Measurements from ENCODE around the gene SOX5.
"Not testable (repeated sequence)": the region's sequence is repeated elsewhere in the genome, so short reads cannot be mapped to it uniquely, and the experiment has no call there.

SOX5 gene

GRCh38 chr12:23831739-23832138, 117.7 kb downstream of the SOX5 start:
- no peak for DNase-seq (ENCODE audit: low read depth)

GRCh38 chr12:23830210-23830609, 119.3 kb downstream of the SOX5 start:
- DNase-seq (ENCODE audit: low read depth) = no peak

GRCh38 chr12:23827353-23827752, 122.1 kb downstream of the SOX5 start:
- no peak for DNase-seq (ENCODE audit: low read depth)

GRCh38 chr12:23825124-23825523, 124.3 kb downstream of the SOX5 start:
- DNase-seq (ENCODE audit: low read depth) = not testable (repeated sequence)

- no peak for DNase-seq (ENCODE audit: low read depth)
Observed at GRCh38 chr12:23824358-23824757, 125.1 kb downstream of the SOX5 start.

DNA sequence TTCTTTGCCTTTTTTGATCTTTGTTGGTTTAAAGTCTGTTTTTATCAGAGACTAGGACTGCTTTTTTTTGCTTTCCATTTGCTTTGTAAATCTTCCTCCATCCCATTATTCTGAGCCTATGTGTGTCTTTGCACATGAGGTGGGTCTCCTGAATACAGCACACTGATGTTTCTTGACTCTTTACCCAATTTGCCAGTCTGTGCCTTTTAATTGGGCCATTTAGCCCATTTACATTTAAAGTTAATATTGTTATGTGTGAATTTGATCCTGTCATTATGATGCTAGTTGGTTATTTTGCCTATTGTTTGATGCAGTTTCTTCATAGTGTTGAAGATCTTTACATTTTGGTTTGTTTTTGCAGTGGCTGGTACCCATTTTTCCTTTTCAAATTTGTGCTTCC, 126.6 kb downstream of the SOX5 start:
- not testable (repeated sequence) for DNase-seq (ENCODE audit: low read depth)

GRCh38 chr12:23817345-23817744, 132.1 kb downstream of the SOX5 start:
- DNase-seq (ENCODE audit: low read depth) = no peak

- DNase-seq (ENCODE audit: low read depth) = no peak
Observed at GRCh38 chr12:23816394-23816851, 133.0 kb downstream of the SOX5 start.

DNA sequence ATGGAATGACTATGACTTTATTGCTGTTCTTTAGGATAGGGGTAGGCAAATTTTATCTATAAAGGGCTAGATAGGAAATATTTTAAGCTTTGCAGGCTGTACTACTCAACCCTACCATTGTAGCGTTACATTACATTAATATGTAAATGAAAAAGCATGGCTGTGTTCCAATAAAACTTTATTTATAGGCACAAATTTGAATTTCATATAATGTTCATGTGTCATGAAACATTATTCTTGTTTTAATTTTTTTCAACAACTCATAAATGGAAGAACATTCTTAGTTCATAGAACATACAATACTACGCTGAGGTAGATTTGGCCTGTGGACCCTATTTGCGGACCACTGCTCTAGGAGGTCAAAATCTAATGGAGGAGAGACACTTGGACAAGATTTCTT, 133.7 kb downstream of the SOX5 start:
- no peak for DNase-seq (ENCODE audit: low read depth)

GRCh38 chr12:23813206-23813605, 136.3 kb downstream of the SOX5 start:
- no peak for DNase-seq (ENCODE audit: low read depth)

- DNase-seq (ENCODE audit: low read depth) = no peak
Observed at GRCh38 chr12:23810329-23810902, 139.1 kb downstream of the SOX5 start.

GRCh38 chr12:23803540-23803939, 145.9 kb downstream of the SOX5 start:
- no peak for DNase-seq (ENCODE audit: low read depth)

GRCh38 chr12:23795494-23795893, 154.0 kb downstream of the SOX5 start:
- no peak for DNase-seq (ENCODE audit: low read depth)

DNA sequence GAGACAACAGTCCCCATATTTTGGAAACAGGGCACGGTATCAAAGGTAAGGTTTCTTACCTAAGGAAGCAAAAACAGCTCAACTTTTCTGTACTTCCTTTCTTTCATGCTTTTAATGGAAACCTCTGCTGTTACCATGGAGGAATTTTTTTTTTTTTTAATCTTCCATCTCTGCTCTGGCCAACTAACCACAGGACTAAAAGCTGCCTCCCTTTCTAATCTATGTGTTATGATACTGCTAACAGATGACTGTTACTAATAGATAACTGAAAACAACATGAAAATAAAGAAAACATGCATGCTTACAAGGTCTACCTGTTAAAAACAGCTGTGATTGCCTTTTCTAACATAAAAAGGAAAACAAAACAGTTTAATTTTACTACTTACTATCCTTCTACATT, 168.4 kb downstream of the SOX5 start:
- no peak for DNase-seq (ENCODE audit: low read depth)

GRCh38 chr12:23775208-23775607, 174.3 kb downstream of the SOX5 start:
- no peak for DNase-seq (ENCODE audit: low read depth)

DNA sequence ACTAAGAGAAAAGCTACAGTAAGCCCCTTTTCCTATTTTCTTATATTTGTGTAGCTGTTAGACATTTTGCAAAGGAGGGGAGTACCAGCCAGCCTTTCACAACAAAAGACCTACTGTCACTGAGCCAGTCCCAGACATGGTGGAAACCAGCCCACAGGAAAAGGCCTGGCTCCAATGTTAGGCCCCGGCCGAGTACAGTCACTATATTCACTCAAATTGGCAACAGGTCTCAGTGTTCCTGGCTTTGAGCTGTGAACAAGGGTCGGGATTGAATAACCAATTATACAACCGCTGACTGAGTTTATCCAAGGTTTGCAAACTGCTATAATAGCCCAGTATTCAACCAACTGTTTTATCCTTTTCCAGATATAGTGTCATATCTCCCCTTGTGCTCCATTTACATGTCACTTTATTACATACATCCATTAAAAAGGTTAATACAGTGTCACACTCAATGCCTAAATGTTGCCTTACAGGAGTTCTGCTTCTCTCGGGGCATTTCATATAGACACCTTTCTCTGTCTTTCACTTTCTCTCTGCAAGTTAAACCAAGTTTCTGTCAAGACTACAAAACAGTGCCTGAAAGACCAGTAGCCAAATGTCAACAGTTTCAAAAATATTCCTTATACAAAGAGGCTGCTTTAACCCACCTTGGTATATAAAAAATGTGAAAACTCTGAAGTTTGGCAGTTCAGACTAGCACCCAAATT, 178.1 kb downstream of the SOX5 start:
- no peak for DNase-seq (ENCODE audit: low read depth)

- no peak for DNase-seq (ENCODE audit: low read depth)
Observed at GRCh38 chr12:23770202-23770938, 179.1 kb downstream of the SOX5 start.

DNA sequence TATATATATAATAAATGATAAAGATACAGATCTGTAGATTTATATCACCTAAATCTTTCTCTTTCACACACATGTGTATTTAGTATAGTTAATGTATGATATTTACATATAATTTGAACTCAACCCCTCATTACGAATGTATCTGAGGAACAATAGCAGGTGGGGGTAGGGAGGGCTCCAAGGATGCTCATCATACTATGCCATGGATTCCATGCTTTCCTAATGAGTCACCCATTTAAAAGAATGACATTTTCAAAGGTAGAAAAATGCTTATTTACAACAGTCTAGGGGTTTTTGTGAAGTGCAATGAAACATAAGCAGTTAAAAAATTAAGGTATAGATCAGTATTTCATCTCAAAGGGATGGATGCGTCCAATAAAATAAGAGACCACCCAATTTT, 181.6 kb downstream of the SOX5 start:
- no peak for DNase-seq (ENCODE audit: low read depth)

DNA sequence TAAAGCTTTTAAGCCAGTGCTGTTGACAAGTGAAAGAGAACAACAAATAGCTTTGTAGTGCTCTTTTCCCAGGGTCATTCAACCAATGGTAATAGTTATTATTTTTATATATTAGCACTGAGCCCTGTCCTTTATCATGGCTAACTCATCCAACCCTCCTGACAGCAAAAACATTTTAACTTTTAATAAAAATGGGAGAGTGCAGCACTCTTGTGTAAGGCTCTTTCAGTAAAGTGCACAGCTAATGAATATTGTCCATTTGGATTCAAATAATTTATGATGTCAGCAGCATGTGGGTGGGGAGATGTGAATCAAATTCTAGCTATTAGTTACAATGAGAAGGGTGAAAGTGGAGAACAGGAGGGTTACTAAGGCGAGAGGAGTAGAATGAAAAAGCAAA, 185.7 kb downstream of the SOX5 start:
- DNase-seq (ENCODE audit: low read depth) = no peak

DNA sequence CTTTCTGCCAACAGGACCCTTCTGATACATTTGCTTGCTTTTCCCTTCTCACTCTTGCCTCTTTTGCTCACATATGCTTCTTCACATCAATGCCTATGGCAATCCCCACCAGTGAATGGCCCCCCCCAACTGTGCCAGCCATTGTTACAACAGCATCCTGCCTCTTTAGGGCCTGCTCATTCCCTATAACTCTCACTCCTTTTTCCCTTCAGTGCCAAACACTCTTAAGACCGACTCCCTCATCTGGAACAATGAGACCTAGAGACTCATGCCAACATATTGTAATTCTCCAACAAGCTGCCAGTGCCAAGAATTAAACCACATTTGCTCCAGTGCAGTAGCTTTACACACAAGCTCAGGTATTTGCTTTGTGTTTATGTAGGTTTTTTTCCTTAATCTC, 189.0 kb downstream of the SOX5 start:
- no peak for DNase-seq (ENCODE audit: low read depth)

DNA sequence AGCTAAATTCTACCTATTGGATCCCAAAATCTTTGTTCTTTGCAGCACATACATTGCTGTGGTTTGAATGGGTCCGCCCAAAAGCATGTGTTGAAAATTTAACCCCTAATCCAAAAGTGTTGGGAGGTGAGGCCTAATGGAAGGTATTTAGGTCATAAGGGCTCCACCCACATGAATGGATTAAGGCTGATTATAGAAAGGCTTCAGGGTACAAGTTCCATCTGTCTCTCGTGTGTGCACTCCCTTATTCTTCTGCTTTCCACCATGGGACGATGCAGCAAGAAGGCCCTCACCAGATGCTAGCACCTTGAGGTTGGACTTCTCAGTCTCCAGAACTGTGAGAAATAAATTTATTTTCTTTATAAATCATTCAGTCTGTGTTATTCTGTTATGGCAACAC, 190.9 kb downstream of the SOX5 start:
- DNase-seq (ENCODE audit: low read depth) = no peak

DNA sequence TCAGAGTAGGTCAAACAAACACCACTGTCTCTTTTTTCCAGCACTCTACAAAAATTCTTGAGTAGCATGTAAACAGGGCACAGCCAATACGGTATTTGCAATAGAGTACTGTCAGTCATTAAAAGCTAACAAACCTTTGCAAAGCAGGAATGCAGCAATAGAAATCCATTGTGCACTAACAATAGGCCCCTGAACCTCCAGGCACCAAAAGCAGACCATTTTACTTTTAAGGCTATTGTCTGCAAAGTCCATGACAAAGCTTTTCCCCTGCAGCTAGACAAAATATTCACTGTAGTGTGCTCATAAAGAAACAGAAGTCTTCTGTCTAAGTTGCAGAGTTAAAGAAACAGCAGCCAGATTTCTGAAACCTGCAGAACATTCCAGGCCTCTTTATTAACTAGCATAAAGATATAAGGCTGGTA, 191.9 kb downstream of the SOX5 start:
- DNase-seq (ENCODE audit: low read depth) = no peak

GRCh38 chr12:23756416-23756815, 193.1 kb downstream of the SOX5 start:
- DNase-seq (ENCODE audit: low read depth) = no peak

All from activated T-cell treated with anti-CD3 and anti-CD28 coated beads for 48 hours (primary cell).